Bronchial epithelial cell (primary cell): ENCODE data around the gene ALAS1. TPM values are rescaled to one million over a fixed set of nuclear protein-coding genes. Genes with fewer than 3 reads are reported as not detected.
A peak's percentile ranks its signal among the peaks of the same experiment; 100 is the strongest.
"Not testable (repeated sequence)": the region's sequence is repeated elsewhere in the genome, so short reads cannot be mapped to it uniquely, and the experiment has no call there.

Experiments used
- DNase-seq: peaks from one replicate; pipeline ENCODE4 v3.0.0-alpha.2; 2010; ENCODE audit warnings: low read depth
- FAIRE-seq: peaks from 2 replicates; lab custom pipeline; 2011; peaks lifted over from hg19 to GRCh38; lab: Jason Lieb, UNC
- H3K27me3 ChIP-seq: 2 replicates; pipeline ENCODE4 v1.5.1; 2011; ENCODE audit warnings: low read length; ENCODE audit not compliant: control insufficient read depth, insufficient read depth
- H3K36me3 ChIP-seq: 2 replicates; pipeline ENCODE4 v1.5.1; 2011; ENCODE audit warnings: low read length; ENCODE audit not compliant: control insufficient read depth, insufficient read depth
- H3K4me3 ChIP-seq: 2 replicates; pipeline ENCODE4 v1.5.1; 2011; ENCODE audit warnings: mild to moderate bottlenecking, low read depth, low read length, control low read depth
- total RNA-seq: library from RNA; depleted of rRNA; stranded (reverse); fragments of >200 nt; gene quantifications from 2 replicates; pipeline ENCODE4 v1.2.1, GENCODE V29; 2014
- TF ChIP-seq, protein P1 (sequence below): IDR thresholded peaks from 2 replicates; pipeline ENCODE4 v1.5.1; 2011; ENCODE audit warnings: mild to moderate bottlenecking, moderate library complexity, low read length, control low read depth, inconsistent platforms; ENCODE audit not compliant: insufficient read depth, severe bottlenecking

The ALAS1 gene
- total RNA-seq, 1 donor from 2014 or later = 32.1 TPM

DNA sequence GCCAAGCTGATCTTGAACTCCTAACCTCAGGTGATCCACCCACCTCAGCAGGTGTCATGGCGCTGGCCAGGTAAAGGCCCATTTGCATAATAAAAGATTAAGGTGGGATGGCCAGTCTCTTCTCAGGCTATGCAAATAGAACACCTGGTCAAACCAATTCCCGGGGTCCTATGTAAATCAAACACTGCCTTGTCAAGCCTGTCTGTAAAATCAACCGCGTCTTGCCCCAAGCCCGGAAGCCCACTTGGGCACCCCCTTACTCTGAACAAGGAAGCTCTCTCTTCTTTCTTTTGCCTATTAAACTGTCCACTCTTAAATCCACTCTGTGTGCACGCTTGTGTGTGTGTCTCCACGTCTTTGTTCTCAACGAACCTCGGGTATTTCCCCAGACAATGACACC, 30.7 kb upstream of the ALAS1 start:
- no peak for FAIRE-seq
- TF ChIP-seq, protein P1, sequence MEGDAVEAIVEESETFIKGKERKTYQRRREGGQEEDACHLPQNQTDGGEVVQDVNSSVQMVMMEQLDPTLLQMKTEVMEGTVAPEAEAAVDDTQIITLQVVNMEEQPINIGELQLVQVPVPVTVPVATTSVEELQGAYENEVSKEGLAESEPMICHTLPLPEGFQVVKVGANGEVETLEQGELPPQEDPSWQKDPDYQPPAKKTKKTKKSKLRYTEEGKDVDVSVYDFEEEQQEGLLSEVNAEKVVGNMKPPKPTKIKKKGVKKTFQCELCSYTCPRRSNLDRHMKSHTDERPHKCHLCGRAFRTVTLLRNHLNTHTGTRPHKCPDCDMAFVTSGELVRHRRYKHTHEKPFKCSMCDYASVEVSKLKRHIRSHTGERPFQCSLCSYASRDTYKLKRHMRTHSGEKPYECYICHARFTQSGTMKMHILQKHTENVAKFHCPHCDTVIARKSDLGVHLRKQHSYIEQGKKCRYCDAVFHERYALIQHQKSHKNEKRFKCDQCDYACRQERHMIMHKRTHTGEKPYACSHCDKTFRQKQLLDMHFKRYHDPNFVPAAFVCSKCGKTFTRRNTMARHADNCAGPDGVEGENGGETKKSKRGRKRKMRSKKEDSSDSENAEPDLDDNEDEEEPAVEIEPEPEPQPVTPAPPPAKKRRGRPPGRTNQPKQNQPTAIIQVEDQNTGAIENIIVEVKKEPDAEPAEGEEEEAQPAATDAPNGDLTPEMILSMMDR = no peak
- DNase-seq = no peak

DNA sequence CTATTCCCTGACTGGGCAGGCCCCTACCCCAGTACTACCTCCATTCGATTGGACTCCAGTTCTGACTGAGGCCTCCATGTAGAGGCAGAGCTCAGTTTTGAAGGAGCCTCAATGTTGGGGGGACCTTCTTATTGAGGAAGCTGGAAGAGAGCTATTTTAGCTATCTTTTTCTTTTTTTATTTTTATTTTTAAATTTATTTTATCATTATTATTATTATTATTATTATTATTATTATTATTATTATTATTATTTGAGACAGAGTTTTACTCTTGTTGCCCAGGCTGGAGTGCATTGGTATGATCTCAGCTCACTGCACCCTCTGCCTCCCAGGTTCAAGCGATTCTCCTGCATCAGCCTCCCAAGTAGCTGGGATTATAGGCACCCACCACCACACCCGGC, 27.7 kb upstream of the ALAS1 start:
- not testable (repeated sequence) for DNase-seq, FAIRE-seq, H3K27me3 ChIP-seq, H3K36me3 ChIP-seq, H3K4me3 ChIP-seq

More for the DNA sequence above, 30.7 kb upstream of the ALAS1 start:
- Histone ChIP-seq H3K27me3 (no peaks in the 10 kb centered on the region), H3K36me3 (no peaks in the 10 kb centered on the region), H3K4me3 (no peak overlapping the region)

DNA sequence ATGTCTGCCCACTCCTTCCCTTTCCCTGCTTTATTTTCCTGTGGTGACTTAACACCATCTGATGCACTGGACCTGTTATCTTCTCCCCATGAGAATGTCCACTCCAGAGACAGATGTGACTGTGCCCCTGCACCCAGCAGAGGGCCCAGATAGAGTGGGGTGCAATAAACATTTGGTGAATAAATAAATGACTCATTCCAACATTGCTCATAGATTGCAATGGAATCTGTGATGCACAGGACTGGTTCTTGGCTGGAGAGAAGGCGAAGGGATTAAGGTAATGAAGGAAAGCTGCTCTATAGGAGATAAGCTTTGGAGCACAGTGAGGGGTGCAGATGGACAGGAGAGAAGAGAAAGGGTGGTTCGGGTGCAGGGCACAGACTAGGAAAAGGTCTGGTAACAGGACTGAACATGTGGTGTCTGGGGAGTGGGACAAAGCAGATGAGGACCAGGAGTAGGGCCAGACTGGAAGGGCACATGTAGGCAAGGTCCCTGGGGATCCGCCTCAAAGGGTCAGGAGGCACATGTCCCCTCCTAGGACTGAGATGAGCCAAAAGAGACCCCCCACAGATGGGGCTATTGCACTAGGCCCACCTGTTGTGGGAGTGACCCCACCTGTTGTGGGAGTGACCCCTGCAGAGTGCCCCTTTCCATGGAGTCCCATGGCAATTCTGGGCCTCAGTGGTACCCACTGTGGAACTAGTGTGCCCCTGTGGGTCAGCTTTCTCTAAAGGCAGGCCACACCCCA, 26.3 kb upstream of the ALAS1 start:
- Histone ChIP-seq H3K4me3 (no peak overlapping the region), H3K36me3 (no peaks in the 10 kb centered on the region), H3K27me3 (no peaks in the 10 kb centered on the region)
- TF ChIP-seq, protein P1 = peak; percentile 31
- peak; percentile 36 for FAIRE-seq
- DNase-seq = peak; percentile 75

DNA sequence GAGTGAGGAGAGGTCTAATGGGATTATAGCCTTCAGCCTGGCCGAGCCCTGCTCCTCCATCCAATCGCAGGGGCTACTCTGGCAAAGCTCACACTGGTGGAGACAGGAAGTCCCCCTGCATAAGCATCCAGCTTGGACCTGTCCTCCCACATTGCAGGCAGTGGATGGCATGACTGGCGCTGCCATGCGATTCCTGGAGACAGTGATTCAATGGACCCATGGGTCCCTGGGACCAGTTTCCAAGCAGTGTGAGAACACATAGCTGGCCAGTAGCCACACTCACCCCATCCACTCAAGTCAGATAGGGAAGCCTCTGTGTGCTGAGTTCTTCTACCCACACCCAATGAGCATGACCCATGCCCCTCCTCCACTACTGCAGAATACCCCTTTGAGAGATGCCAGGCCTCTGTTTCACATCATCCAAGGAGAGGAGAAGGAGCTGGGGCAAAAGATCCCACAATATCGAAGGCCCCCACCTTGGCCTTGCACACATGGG, 25.6 kb upstream of the ALAS1 start:
- no peaks in the 10 kb centered on the region for H3K36me3 ChIP-seq
- DNase-seq (no peak), FAIRE-seq (peak; percentile 7)
- no peaks in the 10 kb centered on the region for H3K27me3 ChIP-seq
- TF ChIP-seq, protein P1 = no peak
- no peak overlapping the region for H3K4me3 ChIP-seq

DNA sequence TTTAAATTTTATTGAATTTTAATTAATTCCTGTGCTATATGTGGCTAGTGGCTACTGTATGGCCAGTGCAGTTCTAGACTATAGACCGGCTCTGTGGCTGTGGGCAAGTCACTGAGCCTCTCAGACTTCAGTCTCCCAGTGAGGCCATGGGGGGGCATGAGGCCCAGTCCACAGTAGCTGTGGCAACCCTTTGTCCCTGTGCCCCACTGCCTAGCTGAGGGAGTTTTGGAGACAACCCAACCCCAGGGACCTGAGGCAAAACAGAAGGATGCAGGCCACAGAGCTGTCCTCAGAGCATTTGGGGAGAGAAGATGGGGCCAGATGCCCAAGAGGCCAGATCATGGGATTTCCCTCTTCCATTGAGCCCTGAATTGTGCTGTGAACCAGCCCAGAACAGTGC, 24.9 kb upstream of the ALAS1 start:
- FAIRE-seq = no peak
- H3K27me3 ChIP-seq = peaks cover 3% of the 10 kb centered on the region
- no peak for DNase-seq
- TF ChIP-seq, protein P1 = no peak
- H3K36me3 ChIP-seq = no peaks in the 10 kb centered on the region
- no peak overlapping the region for H3K4me3 ChIP-seq

DNA sequence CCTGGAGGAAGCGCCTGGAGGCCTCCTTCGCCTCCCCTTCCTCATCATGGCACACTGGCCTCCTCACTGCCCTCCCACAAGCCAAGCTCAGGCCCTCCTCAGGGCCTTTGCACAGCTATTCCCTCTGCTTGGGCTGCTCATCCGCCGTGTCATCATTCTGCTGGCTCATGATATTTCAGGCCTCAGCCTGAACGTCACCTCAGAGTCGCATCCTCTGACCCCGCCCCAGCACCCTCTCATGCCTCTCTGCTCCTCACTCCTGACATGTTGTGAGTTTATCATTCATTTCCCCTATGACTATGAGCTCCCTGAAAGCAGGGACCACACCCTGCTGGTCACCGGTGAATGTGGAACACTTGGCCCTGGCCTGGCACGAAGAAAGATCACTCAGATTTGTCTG, 23.1 kb upstream of the ALAS1 start:
- H3K36me3 ChIP-seq = no peaks in the 10 kb centered on the region
- DNase-seq (peak; percentile 52), FAIRE-seq (no peak)
- no peak overlapping the region for H3K4me3 ChIP-seq
- TF ChIP-seq, protein P1 = no peak
- peaks cover 8% of the 10 kb centered on the region for H3K27me3 ChIP-seq
